ENCODE measurements around the gene TUBB.

The TUBB gene

GRCh38 chr6:30691208-30691847 is 28.8 kb upstream of the TUBB start:
- DNase-seq (ENCODE audit: extremely low spot score) = no peak
- ChIA-PET CTCF (interaction anchor here (1.4 to 2.1 kb wide), 3 partner anchors 12 to 40 kb away, joined by 4 to 7 read pairs (median 5); no protein-coding TSS in a partner anchor), POLR2A (interaction anchor here (0.7 to 6.3 kb wide), 13 partner anchors 10 to 76 kb away, joined by 3 to 101 read pairs (median 5); partner anchors contain the start of genes DHX16 and MDC1)
- TF ChIP-seq L3MBTL2 (conservative IDR thresholded peaks at IDR 0.05) (no peak), PKNOX1 (IDR thresholded peaks at IDR 0.05) (no peak), ZNF384 (IDR thresholded peaks at IDR 0.05) (no peak), BHLHE40 (IDR thresholded peaks at IDR 0.05; ENCODE audit: borderline replicate concordance) (no peak), TARDBP (IDR thresholded peaks at IDR 0.05) (no peak), FOXK2 (IDR thresholded peaks at IDR 0.05) (no peak), FOXM1 (IDR thresholded peaks at IDR 0.05; ENCODE audit: borderline replicate concordance) (no peak), NFRKB (IDR thresholded peaks at IDR 0.05) (no peak), LEF1 (IDR thresholded peaks at IDR 0.05; ENCODE audit: borderline replicate concordance) (no peak), ELF4 (IDR thresholded peaks at IDR 0.05) (no peak), SP1 (IDR thresholded peaks at IDR 0.05) (no peak), SUZ12 (IDR thresholded peaks at IDR 0.05) (no peak), HDGF (IDR thresholded peaks at IDR 0.05; ENCODE audit: borderline replicate concordance) (no peak)

GRCh38 chr6:30696432-30696831 is 23.7 kb upstream of the TUBB start:
- no peak for TF ChIP-seq NFRKB (IDR thresholded peaks at IDR 0.05)
- no peak for TF ChIP-seq SP1 (IDR thresholded peaks at IDR 0.05)
- no peak for TF ChIP-seq PKNOX1 (IDR thresholded peaks at IDR 0.05)
- no peak for TF ChIP-seq FOXA1 (IDR thresholded peaks at IDR 0.05)
- no peak for TF ChIP-seq HDGF (IDR thresholded peaks at IDR 0.05; ENCODE audit: borderline replicate concordance)
- no peak for TF ChIP-seq ZNF384 (IDR thresholded peaks at IDR 0.05)
- no peak for TF ChIP-seq BHLHE40 (IDR thresholded peaks at IDR 0.05; ENCODE audit: borderline replicate concordance)
- TF ChIP-seq SUZ12 (IDR thresholded peaks at IDR 0.05) = no peak
- TF ChIP-seq CTBP1 (IDR thresholded peaks at IDR 0.05; ENCODE audit: borderline replicate concordance) = no peak
- ChIA-PET POLR2A (interaction anchor here (0.9 to 3.9 kb wide), 2 partner anchors 10 to 21 kb away, joined by 3 to 25 read pairs; partner anchors contain the start of gene MDC1), CTCF (no interaction called here)
- no peak for DNase-seq (ENCODE audit: extremely low spot score)

- ChIA-PET POLR2A (interaction anchor here (1.0 to 3.9 kb wide), 3 partner anchors 12 to 21 kb away, joined by 3 to 25 read pairs (median 4); partner anchors contain the start of gene MDC1), CTCF (interaction anchor here (1.0 kb wide), 1 partner anchor 21 kb away, joined by 3 read pairs; no protein-coding TSS in a partner anchor)
- TF ChIP-seq LEF1 (IDR thresholded peaks at IDR 0.05; ENCODE audit: borderline replicate concordance) (no peak), NFRKB (IDR thresholded peaks at IDR 0.05) (no peak), SUZ12 (IDR thresholded peaks at IDR 0.05) (no peak)
- no peak for DNase-seq (ENCODE audit: extremely low spot score)
These were observed 19.8 kb upstream of the TUBB start for GRCh38 chr6:30700340-30700739.

GRCh38 chr6:30703011-30703410 is 17.1 kb upstream of the TUBB start:
- POLR2A ChIA-PET = interaction anchor here (2.6 to 4.3 kb wide), 3 partner anchors 12 to 18 kb away, joined by 9 to 42 read pairs (median 9); partner anchors contain the start of genes MDC1, NRM and TUBB
- CTCF ChIA-PET = no interaction called here
- DNase-seq (ENCODE audit: extremely low spot score) = no peak
- TF ChIP-seq SUZ12 (IDR thresholded peaks at IDR 0.05) (no peak), LEF1 (IDR thresholded peaks at IDR 0.05; ENCODE audit: borderline replicate concordance) (no peak), TARDBP (IDR thresholded peaks at IDR 0.05) (no peak), BHLHE40 (IDR thresholded peaks at IDR 0.05; ENCODE audit: borderline replicate concordance) (no peak), SP1 (IDR thresholded peaks at IDR 0.05) (no peak), FOXA1 (IDR thresholded peaks at IDR 0.05) (no peak), ARNT (IDR thresholded peaks at IDR 0.05) (no peak), FOXK2 (IDR thresholded peaks at IDR 0.05) (no peak), NFRKB (IDR thresholded peaks at IDR 0.05) (no peak), L3MBTL2 (conservative IDR thresholded peaks at IDR 0.05) (no peak), PKNOX1 (IDR thresholded peaks at IDR 0.05) (no peak), ZNF384 (IDR thresholded peaks at IDR 0.05) (no peak), HDGF (IDR thresholded peaks at IDR 0.05; ENCODE audit: borderline replicate concordance) (no peak), FOXM1 (IDR thresholded peaks at IDR 0.05; ENCODE audit: borderline replicate concordance) (no peak), CTBP1 (IDR thresholded peaks at IDR 0.05; ENCODE audit: borderline replicate concordance) (no peak)

- ChIA-PET CTCF (no interaction called here), POLR2A (interaction anchor here (0.7 to 4.3 kb wide), 9 partner anchors 8 to 88 kb away, joined by 3 to 42 read pairs (median 4); partner anchors contain the start of genes MDC1, NRM and TUBB)
- TF ChIP-seq CTBP1 (IDR thresholded peaks at IDR 0.05; ENCODE audit: borderline replicate concordance) (no peak), PKNOX1 (IDR thresholded peaks at IDR 0.05) (no peak), TARDBP (IDR thresholded peaks at IDR 0.05) (no peak), ELF4 (IDR thresholded peaks at IDR 0.05) (no peak), SUZ12 (IDR thresholded peaks at IDR 0.05) (no peak), FOXK2 (IDR thresholded peaks at IDR 0.05) (no peak), L3MBTL2 (conservative IDR thresholded peaks at IDR 0.05) (no peak)
- DNase-seq (ENCODE audit: extremely low spot score) = no peak
These were observed 16.3 kb upstream of the TUBB start for GRCh38 chr6:30703821-30704220.

All from HEK293T (cell line).